PC-3 (cell line): Measurements from ENCODE around the gene RAC3. TPM values are rescaled to one million over a fixed set of nuclear protein-coding genes. Genes with fewer than 3 reads are reported as not detected.

ENCODE experiments used
- ATAC-seq: fragments of 200-7000 bp; cut with Tn5 transposase; 2 replicates; pipeline ENCODE4 v1.9.1; 2020; ENCODE audit warnings: mild to moderate bottlenecking, moderate library complexity
- BruUV-seq: library from RNA; stranded (reverse); fragments of 400-500 nt; replicated peaks from 2 replicates; lab custom pipeline; 2021; lab: Mats Ljungman, UMichigan
- CTCF ChIA-PET: fragments of 300-600 bp; sonication (Branson Sonifier 250); formaldehyde crosslinking; loops from one replicate; lab custom pipeline; 2022; ENCODE audit warnings: antibody characterized with exemption; lab: Charles Lee
- POLR2A ChIA-PET: fragments of 300-600 bp; sonication (Branson Sonifier 250); formaldehyde crosslinking; loops from one replicate; lab custom pipeline; 2022; ENCODE audit warnings: antibody characterized with exemption; ENCODE audit not compliant: unreplicated experiment; lab: Charles Lee
- DNase-seq: peaks from one replicate; pipeline ENCODE4 v3.0.0-alpha.2; 2015
- H2AFZ ChIP-seq: fragments of 300-600 bp; sonication (generic); 2 replicates; pipeline ENCODE4 v1.6.0; 2016; ENCODE audit warnings: antibody characterized with exemption, low read length
- H3F3A ChIP-seq: fragments of 300-600 bp; sonication (generic); one replicate; pipeline ENCODE4 v1.6.0; 2017; ENCODE audit warnings: antibody characterized with exemption, low read length, control low read depth, mild to moderate bottlenecking; ENCODE audit not compliant: unreplicated experiment
- H3K27ac ChIP-seq: fragments of 300-600 bp; sonication (generic); 2 replicates; pipeline ENCODE4 v1.5.1; 2016; ENCODE audit warnings: mild to moderate bottlenecking, low read length
- H3K27me3 ChIP-seq: fragments of 300-600 bp; sonication (generic); 2 replicates; pipeline ENCODE4 v1.6.1; 2016; ENCODE audit warnings: low read length, mixed read lengths
- H3K36me3 ChIP-seq: fragments of 300-600 bp; sonication (generic); 2 replicates; pipeline ENCODE4 v1.6.1; 2016; ENCODE audit warnings: low read depth, mixed run types, low read length, mixed read lengths
- H3K4me1 ChIP-seq: fragments of 300-600 bp; sonication (generic); 2 replicates; pipeline ENCODE4 v1.5.1; 2016; ENCODE audit warnings: low read length; ENCODE audit not compliant: insufficient read depth
- H3K4me2 ChIP-seq: fragments of 300-600 bp; sonication (generic); 2 replicates; pipeline ENCODE4 v1.6.0; 2016; ENCODE audit warnings: low read length
- H3K4me3 ChIP-seq: fragments of 300-600 bp; sonication (generic); 2 replicates; pipeline ENCODE4 v1.5.1; 2016; ENCODE audit warnings: mild to moderate bottlenecking, low read length, mixed read lengths
- H3K79me2 ChIP-seq: fragments of 300-600 bp; sonication (generic); 2 replicates; pipeline ENCODE4 v1.6.1; 2017; ENCODE audit warnings: low read length, mixed read lengths
- H3K9ac ChIP-seq: fragments of 300-600 bp; sonication (generic); 2 replicates; pipeline ENCODE4 v1.6.0; 2016; ENCODE audit warnings: mild to moderate bottlenecking, low read length
- H3K9me2 ChIP-seq: fragments of 300-600 bp; sonication (generic); replicated peaks from 2 replicates; pipeline ENCODE4 v1.6.1; 2016; ENCODE audit warnings: mixed run types, low read length, mixed read lengths
- H3K9me3 ChIP-seq: fragments of 300-600 bp; sonication (generic); 2 replicates; pipeline ENCODE4 v1.6.1; 2016; ENCODE audit warnings: low read length, mixed read lengths
- H4K20me1 ChIP-seq: fragments of 300-600 bp; sonication (generic); 2 replicates; pipeline ENCODE4 v1.6.1; 2016; ENCODE audit warnings: low read length, mixed read lengths
- CTCF ChIP-seq: fragments of 300-600 bp; sonication (generic); conservative IDR thresholded peaks from 2 replicates; pipeline ENCODE4 v1.5.1; 2017; ENCODE audit warnings: antibody characterized with exemption, low read depth, mild to moderate bottlenecking, low read length
- EZH2 ChIP-seq: fragments of 300-600 bp; sonication (generic); IDR thresholded peaks from one replicate; pipeline ENCODE4 v1.6.1; 2017; ENCODE audit warnings: antibody characterized with exemption, mild to moderate bottlenecking, low read length; ENCODE audit not compliant: unreplicated experiment
- EZH2phosphoT487 ChIP-seq: fragments of 300-600 bp; sonication (generic); IDR thresholded peaks from 2 replicates; pipeline ENCODE4 v1.6.1; 2018; ENCODE audit warnings: mild to moderate bottlenecking, antibody characterized with exemption, low read length, borderline replicate concordance
- intact Hi-C: fragments of 100-400 bp; cut with micrococcal nuclease; formaldehyde crosslinking; loops from 2 replicates; pipeline ENCODE4 v1.9.0; 2023
- total RNA-seq: library from RNA; depleted of rRNA; stranded (reverse); fragments of >200 nt; gene quantifications from 2 replicates; pipeline ENCODE4 v1.2.3, GENCODE V29; 2014

Gene RAC3
- total RNA-seq, 1 experiment from 2014 or later = 52.2 TPM

GRCh38 chr17:81993729-81994592 is 37.5 kb upstream of the RAC3 start:
- POLR2A ChIA-PET = no interaction called here

GRCh38 chr17:81994593-81995462 is 36.6 kb upstream of the RAC3 start:
- BruUV-seq = no TSS peak
- no peaks in the 10 kb centered on the region for H3K9me2 ChIP-seq
- no peak overlapping the region for H3K4me2 ChIP-seq
- no peak for ATAC-seq
- no peak overlapping the region for H3K27ac ChIP-seq
- H3K9me3 ChIP-seq = no peaks in the 10 kb centered on the region
- H2AFZ ChIP-seq = no peak overlapping the region
- POLR2A ChIA-PET = no interaction called here
- no peaks in the 10 kb centered on the region for H4K20me1 ChIP-seq
- intact Hi-C loops = no loop called here
- peaks cover 16% of the 10 kb centered on the region for H3K4me1 ChIP-seq
- no peaks in the 10 kb centered on the region for H3K36me3 ChIP-seq
- H3K4me3 ChIP-seq = no peak overlapping the region
- H3F3A ChIP-seq = no peaks in the 10 kb centered on the region
- no peak for DNase-seq
- TF ChIP-seq CTCF (no peak), EZH2 (no peak), EZH2phosphoT487 (no peak)
- CTCF ChIA-PET = no interaction called here
- H3K27me3 ChIP-seq = no peaks in the 10 kb centered on the region
- H3K9ac ChIP-seq = no peak overlapping the region
- H3K79me2 ChIP-seq = no peaks in the 10 kb centered on the region

More at GRCh38 chr17:81993729-81994592, 37.5 kb upstream of the RAC3 start:
- H3K9ac ChIP-seq = no peak overlapping the region
- H3K9me3 ChIP-seq = no peaks in the 10 kb centered on the region
- DNase-seq (no peak), ATAC-seq (no peak)
- peaks cover 16% of the 10 kb centered on the region for H3K4me1 ChIP-seq
- no peak overlapping the region for H2AFZ ChIP-seq
- H3K4me3 ChIP-seq = no peak overlapping the region
- H4K20me1 ChIP-seq = no peaks in the 10 kb centered on the region
- H3K27ac ChIP-seq = no peak overlapping the region
- H3K36me3 ChIP-seq = no peaks in the 10 kb centered on the region
- no peaks in the 10 kb centered on the region for H3K79me2 ChIP-seq
- H3K4me2 ChIP-seq = no peak overlapping the region
- CTCF ChIA-PET = no interaction called here
- no peaks in the 10 kb centered on the region for H3K9me2 ChIP-seq
- intact Hi-C loops = no loop called here
- no TSS peak for BruUV-seq
- no peak for TF ChIP-seq CTCF
- no peak for TF ChIP-seq EZH2
- TF ChIP-seq EZH2phosphoT487 = no peak
- H3K27me3 ChIP-seq = no peaks in the 10 kb centered on the region
- no peaks in the 10 kb centered on the region for H3F3A ChIP-seq
